Raji (cell line): ENCODE measurements around the gene IL32.
A peak's percentile ranks its signal among the peaks of the same experiment; 100 is the strongest.

ENCODE experiments used
- POLR2A ChIP-seq: IDR thresholded peaks from 2 replicates; pipeline ENCODE4 v1.6.1; 2011; ENCODE audit warnings: low read depth, low read length, control low read depth; ENCODE audit not compliant: insufficient read depth

Gene IL32

GRCh38 chr16:3065069-3065741 lies at the start of gene IL32:
TSS of gene IL32 (plus strand) at chr16:3065640. CDS start at chr16:3065812, 172 bp downstream.
- TF ChIP-seq POLR2A: no peak

GRCh38 chr16:3015865-3016521 lies 49.4 kb upstream of the IL32 start:
- TF ChIP-seq POLR2A: no peak

GRCh38 chr16:3017344-3017743 lies 48.1 kb upstream of the IL32 start:
- no peak for TF ChIP-seq POLR2A

- no peak for TF ChIP-seq POLR2A
Measured at GRCh38 chr16:3017794-3018506, 47.5 kb upstream of the IL32 start, which contains the start of gene CLDN6. TSS of gene CLDN6 (minus strand) at chr16:3018183. CDS start at chr16:3016021, 2,162 bp downstream.

- TF ChIP-seq POLR2A: no peak
Measured at GRCh38 chr16:3019594-3020246, 45.7 kb upstream of the IL32 start.

GRCh38 chr16:3020247-3020603 lies 45.2 kb upstream of the IL32 start, which contains the start of gene TNFRSF12A:
TSS of gene TNFRSF12A (plus strand) at chr16:3020368. CDS start at chr16:3020398, 30 bp downstream.
- TF ChIP-seq POLR2A: peak; percentile 83

GRCh38 chr16:3020604-3021448 lies 44.6 kb upstream of the IL32 start:
- no peak for TF ChIP-seq POLR2A

GRCh38 chr16:3021449-3022207 lies 43.8 kb upstream of the IL32 start:
- TF ChIP-seq POLR2A: no peak

GRCh38 chr16:3022208-3022683 lies 43.2 kb upstream of the IL32 start:
- TF ChIP-seq POLR2A: 0 out of 2 replicates have a peak, but pooled peaks have one; percentile 15

- TF ChIP-seq POLR2A: no peak
Measured at GRCh38 chr16:3022684-3023414, 42.6 kb upstream of the IL32 start.

GRCh38 chr16:3023415-3023668 lies 42.1 kb upstream of the IL32 start:
- no peak for TF ChIP-seq POLR2A

GRCh38 chr16:3023669-3024478 lies 41.6 kb upstream of the IL32 start, which contains the start of the genes HCFC1R1 and THOC6:
TSS of gene HCFC1R1 (minus strand) at chr16:3023942. CDS start at chr16:3023941, 1 bp downstream.
TSS of gene THOC6 (plus strand) at chr16:3024035. CDS start at chr16:3024327, 292 bp downstream.
- TF ChIP-seq POLR2A: peak; percentile 92
